Regular cardiac myocyte (primary cell): ENCODE data around the gene PRKCG. TPM values are rescaled to one million over a fixed set of nuclear protein-coding genes. Genes with fewer than 3 reads are reported as not detected.

ENCODE experiments used
- total RNA-seq: library from RNA; depleted of rRNA; stranded (reverse); fragments of >200 nt; gene quantifications from 2 replicates; pipeline ENCODE4 v1.2.3, GENCODE V29; 2014

Gene PRKCG
- under 0.01 and 0.28 TPM in 2 replicates for total RNA-seq

DNA sequence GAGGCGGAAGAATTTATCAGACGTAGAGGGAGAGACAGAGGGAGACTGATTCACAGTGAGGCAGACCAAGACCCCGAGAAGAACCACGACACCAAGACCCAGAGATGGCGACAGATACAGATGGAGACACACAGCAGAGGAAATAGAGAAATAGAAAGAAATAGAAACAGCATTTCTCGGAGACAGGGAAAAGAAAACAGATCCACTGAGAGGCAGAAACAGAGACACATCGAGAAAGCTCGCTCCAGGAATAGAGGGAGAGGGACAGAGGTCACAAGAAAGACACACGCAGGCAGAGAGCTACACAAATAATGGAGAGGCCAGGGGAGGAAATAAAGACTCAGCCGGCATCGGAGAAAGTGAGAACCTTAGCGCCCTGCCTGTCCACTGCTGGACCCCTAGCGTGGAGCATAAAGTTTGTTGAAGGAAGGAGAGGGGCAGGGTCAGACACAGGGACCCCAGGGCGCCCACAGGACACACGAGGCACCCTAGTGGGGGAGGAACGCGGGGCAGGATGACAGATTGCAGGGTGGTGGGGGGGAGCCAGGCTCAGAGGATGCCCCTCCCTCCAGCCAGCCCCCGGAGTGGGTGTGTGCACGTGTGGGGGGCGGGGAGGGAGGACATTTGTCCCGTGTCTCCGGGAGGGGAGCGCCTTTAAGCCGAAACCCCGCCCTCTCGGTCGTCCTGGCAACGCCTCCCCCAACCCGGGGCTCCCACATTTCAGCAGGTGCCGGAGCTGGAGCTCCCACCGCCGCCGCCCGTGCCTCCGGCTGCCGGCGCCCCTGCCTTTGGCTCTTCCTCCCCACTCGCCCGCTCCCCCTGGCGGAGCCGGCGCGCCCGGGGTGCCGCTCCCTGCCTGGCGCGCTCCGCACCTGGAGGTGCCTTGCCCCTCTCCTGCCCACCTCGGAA is at the start of gene PRKCG:
PRKCG (plus strand) TSS at position 716 of the 909 bp plus-strand sequence. CDS start 298 bp downstream, outside the sequence.

DNA sequence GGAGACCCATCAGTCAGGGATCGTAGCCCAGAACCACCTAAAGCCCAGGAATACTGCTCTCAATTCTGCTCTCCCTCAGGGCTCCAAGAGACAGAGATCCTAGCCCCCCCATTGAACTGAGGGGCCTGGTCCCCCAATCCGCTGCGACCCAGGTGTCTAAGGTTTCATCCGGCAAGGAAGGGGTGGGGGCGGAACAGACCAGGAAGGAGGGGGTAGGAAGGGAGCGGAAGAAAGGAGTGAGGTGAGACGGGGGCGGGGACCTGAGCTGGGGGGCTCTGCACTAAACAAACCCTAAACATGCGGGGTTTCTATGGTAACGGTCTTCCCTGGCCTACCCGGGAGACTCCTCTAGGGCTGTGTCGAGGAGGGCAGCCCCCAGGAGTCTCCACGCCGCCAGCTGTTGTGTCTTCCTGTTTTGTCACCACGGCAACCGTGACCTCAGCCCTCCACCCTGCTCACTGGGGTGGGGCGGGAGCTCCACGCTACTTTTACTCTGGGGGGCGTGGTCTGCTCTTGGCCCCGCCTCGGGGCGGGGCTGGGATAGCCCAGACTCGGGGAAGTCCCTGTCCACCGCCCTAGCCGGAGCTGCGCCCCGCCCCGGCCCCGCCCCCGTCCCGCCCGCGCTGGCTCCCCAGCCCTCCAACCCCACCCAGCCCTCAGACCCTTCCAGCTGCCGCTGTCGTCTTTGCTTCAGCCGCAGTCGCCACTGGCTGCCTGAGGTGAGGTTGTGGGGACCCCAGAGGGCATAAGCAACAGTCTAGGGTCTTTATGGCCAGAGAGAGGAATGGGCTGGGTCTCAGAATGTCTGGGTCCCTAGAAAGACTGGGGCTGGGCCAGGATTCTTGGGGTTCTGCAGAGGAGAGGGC is 14.5 kb upstream of the PRKCG start, which contains the start of gene MYADM:
MYADM (plus strand) TSS at position 659 of the 866 bp plus-strand sequence. CDS start 5,647 bp downstream, outside the sequence.

DNA sequence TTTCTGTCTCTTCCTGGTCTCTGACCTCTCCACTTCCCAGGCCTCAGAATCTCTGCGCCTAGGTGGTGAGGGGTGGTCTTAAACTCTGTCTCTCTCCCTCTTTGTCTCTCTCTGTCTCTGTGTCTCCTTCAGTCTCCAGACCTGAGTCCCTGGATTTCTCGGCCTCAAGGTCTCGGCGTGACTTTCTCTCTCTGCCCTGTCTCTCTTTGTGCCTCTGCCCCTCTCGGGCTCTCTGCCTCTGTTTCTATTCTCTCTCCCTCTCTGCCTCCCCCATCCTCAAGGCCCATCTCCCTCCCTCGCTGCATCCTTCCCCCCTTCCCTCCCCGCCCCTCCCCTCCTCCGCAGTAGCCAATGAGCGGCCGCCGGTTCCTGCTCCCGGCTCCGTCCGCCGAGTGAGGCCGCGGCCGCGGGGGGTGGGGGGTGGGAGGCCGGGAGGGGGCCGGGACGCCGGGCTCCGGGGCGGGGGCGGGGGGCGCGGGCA is 27.0 kb downstream of the PRKCG start, which contains the start of gene CACNG7:
CACNG7 (plus strand) TSS at position 344 of the 481 bp plus-strand sequence. CDS start 3,554 bp downstream, outside the sequence.

Other genes with a start within 250 kb of the PRKCG start
- gene NLRP12, start 57.9 kb upstream of the PRKCG start, total RNA-seq = under 0.01 TPM in 2 replicates
- gene MYADM, start 14.3 kb upstream of the PRKCG start, total RNA-seq = 8.5 and 15.3 TPM in 2 replicates
- gene CACNG7, start 27.1 kb downstream of the PRKCG start, total RNA-seq = 0.77 and 2.8 TPM in 2 replicates
- gene CACNG8, start 80.7 kb downstream of the PRKCG start, total RNA-seq = 0.56 and 1.5 TPM in 2 replicates
- gene CACNG6, start 109.4 kb downstream of the PRKCG start, total RNA-seq = 1.7 and 1.9 TPM in 2 replicates
- gene VSTM1, start 181.7 kb downstream of the PRKCG start, total RNA-seq = not detected in 2 replicates
- not detected in 2 replicates for gene TARM1, start 199.2 kb downstream of the PRKCG start, total RNA-seq
- gene OSCAR, start 218.6 kb downstream of the PRKCG start, total RNA-seq = 1.1 and 1.2 TPM in 2 replicates
- 11.3 and 15.3 TPM in 2 replicates for gene NDUFA3, start 220.7 kb downstream of the PRKCG start, total RNA-seq
- 13.5 and 24.0 TPM in 2 replicates for gene TFPT, start 233.5 kb downstream of the PRKCG start, total RNA-seq
- 44.5 and 79.0 TPM in 2 replicates for gene PRPF31, start 233.6 kb downstream of the PRKCG start, total RNA-seq